B cell (primary cell): ENCODE measurements around the gene SKAP1. TPM values are rescaled to one million over a fixed set of nuclear protein-coding genes. Genes with fewer than 3 reads are reported as not detected.

Experiments used
- ATAC-seq: fragments of 200-7000 bp; cut with Tn5 transposase; one replicate; pipeline ENCODE4 v1.10.0; 2021; ENCODE audit warnings: low read depth, mild to moderate bottlenecking, moderate number of reproducible peaks, moderate library complexity
- CTCF ChIA-PET: fragments of 350-600 bp; sonication (Branson Sonifier 250); formaldehyde crosslinking; loops from one replicate; lab custom pipeline; 2021; ENCODE audit warnings: antibody characterized with exemption, inconsistent platforms; lab: Charles Lee
- POLR2A ChIA-PET: fragments of 350-600 bp; sonication (Branson Sonifier 250); formaldehyde crosslinking; loops from one replicate; lab custom pipeline; 2021; ENCODE audit warnings: antibody characterized with exemption; lab: Charles Lee
- DNase-seq: peaks from one replicate; pipeline ENCODE4 v3.0.0; 2013
- H2AFZ ChIP-seq: 2 replicates; pipeline ENCODE4 v1.6.1; 2012; ENCODE audit warnings: mild to moderate bottlenecking, low read depth, low read length; ENCODE audit not compliant: insufficient read depth, poor library complexity, severe bottlenecking
- H3K27ac ChIP-seq, 2 donors: 1 replicate in 1 of 2; 2 replicates in 1 of 2; pipeline ENCODE4 v1.5.1; 2012 to 2013; ENCODE audit warnings: low read length in 2 of 2, mild to moderate bottlenecking in 2 of 2, moderate library complexity in 1 of 2
- H3K27me3 ChIP-seq, 4 experiments: fragments of 200-600 bp in 1 of 4; sonication (generic) in 1 of 4; replicated peaks in 1 of 4; 1 replicate in 2 of 4; 2 replicates in 2 of 4; pipeline versions ENCODE4 v1.6.1 to v1.7.0; 2013 to 2016; ENCODE audit warnings: low read length in 3 of 4, mild to moderate bottlenecking in 2 of 4, mixed read lengths in 1 of 4, moderate library complexity in 1 of 4; ENCODE audit not compliant: insufficient read depth in 4 of 4, control insufficient read depth in 3 of 4; ENCODE audit errors: control extremely low read depth in 1 of 4
- H3K36me3 ChIP-seq, 2 experiments: replicated peaks in 1 of 2; 1 replicate in 1 of 2; 2 replicates in 1 of 2; pipeline versions ENCODE4 v1.6.1 to v1.7.1; 2013; ENCODE audit warnings: low read length in 1 of 2; ENCODE audit not compliant: insufficient read depth in 2 of 2, control insufficient read depth in 1 of 2; ENCODE audit errors: control extremely low read depth in 1 of 2, extremely low read depth in 1 of 2
- H3K4me1 ChIP-seq, 2 donors: fragments of 200-600 bp in 1 of 2; sonication (generic) in 1 of 2; 1 replicate in 1 of 2; 2 replicates in 1 of 2; pipeline versions ENCODE4 v1.5.1 to v1.6.1; 2013 to 2017; ENCODE audit warnings: low read length in 2 of 2; ENCODE audit not compliant: control insufficient read depth in 2 of 2, insufficient read depth in 2 of 2
- H3K4me2 ChIP-seq: replicated peaks from 2 replicates; pipeline ENCODE3; 2012; ENCODE audit warnings: mild to moderate bottlenecking, low read depth, low read length; ENCODE audit not compliant: poor library complexity, severe bottlenecking
- H3K4me3 ChIP-seq, 5 experiments: fragments of 200-600 bp in 1 of 5; sonication (generic) in 1 of 5; 1 replicate in 3 of 5; 2 replicates in 2 of 5; pipeline versions ENCODE4 v1.5.1 to v1.7.0; 2011 to 2016; ENCODE audit warnings: low read length in 4 of 5, mild to moderate bottlenecking in 4 of 5, low read depth in 2 of 5, control low read depth in 1 of 5, moderate library complexity in 1 of 5; ENCODE audit not compliant: insufficient read depth in 1 of 5; ENCODE audit errors: control extremely low read depth in 1 of 5, extremely low read depth in 1 of 5
- H3K79me2 ChIP-seq: fragments of 200-600 bp; sonication (generic); one replicate; pipeline ENCODE4 v1.6.0; 2016; ENCODE audit warnings: low read length; ENCODE audit not compliant: control insufficient read depth, insufficient read depth
- H3K9ac ChIP-seq: fragments of 200-600 bp; sonication (generic); 2 replicates; pipeline ENCODE4 v1.6.1; 2017; ENCODE audit warnings: mild to moderate bottlenecking, low read length, moderate library complexity
- H3K9me3 ChIP-seq, 3 donors: one replicate each; pipeline versions ENCODE4 v1.6.1 to v1.7.1; 2013; ENCODE audit warnings: low read length in 2 of 3; ENCODE audit not compliant: control insufficient read depth in 2 of 3, insufficient read depth in 1 of 3; ENCODE audit errors: control extremely low read depth in 1 of 3
- H4K20me1 ChIP-seq: 2 replicates; pipeline ENCODE4 v1.6.0; 2012; ENCODE audit warnings: mild to moderate bottlenecking, low read length; ENCODE audit not compliant: insufficient read depth, control insufficient read depth, poor library complexity, severe bottlenecking
- H3K27ac Mint-ChIP-seq: one replicate; pipeline ENCODE4 v1.8.0; 2021; ENCODE audit warnings: mixed read lengths
- H3K27me3 Mint-ChIP-seq: one replicate; pipeline ENCODE4 v1.8.0; 2021; ENCODE audit warnings: mixed read lengths
- H3K4me1 Mint-ChIP-seq: one replicate; pipeline ENCODE4 v1.8.0; 2021; ENCODE audit warnings: mixed read lengths
- H3K4me3 Mint-ChIP-seq: one replicate; pipeline ENCODE4 v1.8.0; 2021; ENCODE audit warnings: mixed read lengths
- H3K9me3 Mint-ChIP-seq: one replicate; pipeline ENCODE4 v1.8.0; 2022; ENCODE audit warnings: mixed read lengths; ENCODE audit not compliant: insufficient read depth
- CTCF ChIP-seq: fragments of 200-600 bp; IDR thresholded peaks from one replicate; pipeline ENCODE4 v1.8.0; 2022; ENCODE audit warnings: antibody characterized with exemption, mild to moderate bottlenecking
- EZH2 ChIP-seq: IDR thresholded peaks from 2 replicates; pipeline ENCODE4 v1.6.1; 2012; ENCODE audit warnings: borderline replicate concordance, low read depth, mild to moderate bottlenecking, moderate library complexity, low read length; ENCODE audit not compliant: insufficient read depth, poor library complexity, severe bottlenecking
- whole genome bisulfite sequencing: methylation state at CpG from one replicate; pipeline ENCODE4 v1.1.5; 2013; ENCODE audit warnings: missing lambda C conversion rate; ENCODE audit not compliant: insufficient coverage; 5-methylcytosine and 5-hydroxymethylcytosine counted together
- intact Hi-C: fragments of 100-400 bp; cut with micrococcal nuclease; formaldehyde crosslinking; loops from one replicate; pipeline ENCODE4 v1.10.0; 2022
- polyA plus RNA-seq: library from polyadenylated mRNA; depleted of rRNA; stranded (reverse); fragments of >200 nt; gene quantifications from 2 replicates; pipeline ENCODE4 v1.2.3, GENCODE V29; 2012
- total RNA-seq, 2 donors: library from RNA; stranded (reverse); fragments of 120-200 nt in 1 of 2; gene quantifications; 1 replicate in 1 of 2; 2 replicates in 1 of 2; pipeline versions ENCODE4 v1.2.3 to v1.2.4, GENCODE V29; 2013 to 2022

The SKAP1 gene
- total and polyA plus RNA-seq, 2 donors (not counting 1 experiment from before 2014, with no cell fraction given) = 33.1 to 37.3 TPM

GRCh38 chr17:48229936-48230335 lies 200.1 kb downstream of the SKAP1 start:
- DNase-seq (no peak), ATAC-seq (no peak)
- no peak for TF ChIP-seq EZH2
- TF ChIP-seq CTCF = no peak
- Mint-ChIP-seq H3K4me1 (no peaks in the 10 kb centered on the region), H3K27ac (no peak overlapping the region), H3K4me3 (no peak overlapping the region), H3K9me3 (no peaks in the 10 kb centered on the region), H3K27me3 (no peaks in the 10 kb centered on the region)
- 88% methylated on average over 1 of the region's 1 CpG for WGBS
- Histone ChIP-seq H2AFZ (no peak overlapping the region), H4K20me1 (peaks cover 9% of the 10 kb centered on the region), H3K9ac (no peak overlapping the region), H3K9me3 (no peaks in the 10 kb centered on the region), H3K4me2 (no peak overlapping the region), H3K4me1 (no peaks in the 10 kb centered on the region), H3K27me3 (no peaks in the 10 kb centered on the region), H3K36me3 (no peaks in the 10 kb centered on the region), H3K4me3 (no peak overlapping the region), H3K27ac (no peak overlapping the region), H3K79me2 (no peaks in the 10 kb centered on the region)
- CTCF ChIA-PET = no interaction called here
- intact Hi-C loops = no loop called here
- POLR2A ChIA-PET = no interaction called here

- 88% methylated on average over 1 of the region's 1 CpG for WGBS
- H4K20me1 ChIP-seq = peaks cover 9% of the 10 kb centered on the region
- H3K27me3 ChIP-seq = no peaks in the 10 kb centered on the region
- no peaks in the 10 kb centered on the region for H3K36me3 ChIP-seq
- no peak overlapping the region for H3K4me3 ChIP-seq
- Mint-ChIP-seq H3K27me3 (no peaks in the 10 kb centered on the region), H3K4me1 (no peaks in the 10 kb centered on the region), H3K9me3 (no peaks in the 10 kb centered on the region), H3K4me3 (no peak overlapping the region), H3K27ac (no peak overlapping the region)
- no peak overlapping the region for H3K27ac ChIP-seq
- H3K4me2 ChIP-seq = no peak overlapping the region
- H3K4me1 ChIP-seq = no peaks in the 10 kb centered on the region
- ChIA-PET POLR2A (no interaction called here), CTCF (interaction anchor here (2.6 kb wide), 1 partner anchor 13 kb away, joined by 8 read pairs; no protein-coding TSS in a partner anchor)
- TF ChIP-seq EZH2 (no peak), CTCF (no peak)
- no peak overlapping the region for H3K9ac ChIP-seq
- DNase-seq = no peak
- H2AFZ ChIP-seq = no peak overlapping the region
- no peaks in the 10 kb centered on the region for H3K79me2 ChIP-seq
- intact Hi-C loops = no loop called here
- no peak for ATAC-seq
- H3K9me3 ChIP-seq = no peaks in the 10 kb centered on the region
Measured at GRCh38 chr17:48228720-48229119, 201.3 kb downstream of the SKAP1 start.
